Keratinocyte (primary cell): Measurements from ENCODE around the gene SIK2. TPM values are rescaled to one million over a fixed set of nuclear protein-coding genes. Genes with fewer than 3 reads are reported as not detected.
"Not testable (repeated sequence)": the region's sequence is repeated elsewhere in the genome, so short reads cannot be mapped to it uniquely, and the experiment has no call there.

Source experiments
- DNase-seq: peaks from one replicate; pipeline ENCODE4 v3.0.0-alpha.2; 2011; ENCODE audit warnings: low read depth, missing footprints, low spot score
- FAIRE-seq: peaks from 2 replicates; lab custom pipeline; 2011; peaks lifted over from hg19 to GRCh38; lab: Jason Lieb, UNC
- H2AFZ ChIP-seq: 2 replicates; pipeline ENCODE4 v1.6.0; 2012; ENCODE audit warnings: low read length, control low read depth, inconsistent platforms; ENCODE audit not compliant: control insufficient read depth
- H3K27ac ChIP-seq: 2 replicates; pipeline ENCODE4 v1.5.1; 2011; ENCODE audit warnings: low read length; ENCODE audit not compliant: control insufficient read depth, insufficient read depth
- H3K27me3 ChIP-seq: 3 replicates; pipeline ENCODE4 v1.6.0; 2011; ENCODE audit warnings: low read length; ENCODE audit not compliant: control insufficient read depth, insufficient read depth; ENCODE audit errors: extremely low read depth
- H3K36me3 ChIP-seq, 2 experiments: 2 replicates in 1 of 2; 3 replicates in 1 of 2; pipeline ENCODE4 v1.5.1; 2011; ENCODE audit warnings: low read length in 2 of 2, mild to moderate bottlenecking in 1 of 2; ENCODE audit not compliant: control insufficient read depth in 2 of 2, insufficient read depth in 2 of 2; ENCODE audit errors: extremely low read depth in 1 of 2
- H3K4me1 ChIP-seq: 3 replicates; pipeline ENCODE4 v1.5.1; 2011; ENCODE audit warnings: low read length; ENCODE audit not compliant: control insufficient read depth, insufficient read depth; ENCODE audit errors: extremely low read depth
- H3K4me2 ChIP-seq: 3 replicates; pipeline ENCODE4 v1.6.0; 2011; ENCODE audit warnings: low read depth, low read length; ENCODE audit not compliant: control insufficient read depth, insufficient read depth; ENCODE audit errors: extremely low read depth
- H3K4me3 ChIP-seq, 3 experiments: fragments of 200-600 bp in 1 of 3; sonication (generic) in 1 of 3; 2 replicates in 2 of 3; 3 replicates in 1 of 3; pipeline ENCODE4 v1.5.1; 2011 to 2016; ENCODE audit warnings: low read length in 3 of 3, mild to moderate bottlenecking in 3 of 3, control low read depth in 2 of 3, inconsistent platforms in 1 of 3, low read depth in 1 of 3, mixed read lengths in 1 of 3, mixed run types in 1 of 3, moderate library complexity in 1 of 3; ENCODE audit not compliant: control insufficient read depth in 2 of 3, insufficient read depth in 2 of 3; ENCODE audit errors: extremely low read depth in 1 of 3
- H3K79me2 ChIP-seq: 2 replicates; pipeline ENCODE4 v1.6.0; 2012; ENCODE audit warnings: low read length; ENCODE audit not compliant: control insufficient read depth, insufficient read depth
- H3K9ac ChIP-seq: 3 replicates; pipeline ENCODE4 v1.6.0; 2011; ENCODE audit warnings: low read length; ENCODE audit not compliant: control insufficient read depth, insufficient read depth; ENCODE audit errors: extremely low read depth
- H3K9me1 ChIP-seq: 3 replicates; pipeline ENCODE4 v1.6.0; 2011; ENCODE audit warnings: low read length; ENCODE audit not compliant: control insufficient read depth, insufficient read depth; ENCODE audit errors: extremely low read depth
- H3K9me3 ChIP-seq: 2 replicates; pipeline ENCODE4 v1.5.1; 2012; ENCODE audit warnings: low read depth, low read length; ENCODE audit not compliant: control insufficient read depth
- H4K20me1 ChIP-seq: 3 replicates; pipeline ENCODE4 v1.6.0; 2011; ENCODE audit warnings: low read length; ENCODE audit not compliant: control insufficient read depth, insufficient read depth; ENCODE audit errors: extremely low read depth
- EZH2 ChIP-seq: IDR thresholded peaks from one replicate; pipeline ENCODE4 v1.6.1; 2012; ENCODE audit warnings: inconsistent platforms, mild to moderate bottlenecking, low read length, moderate library complexity
- dilution Hi-C: fragments of 300-500 bp; cut with MboI; formaldehyde crosslinking; loops from one replicate; pipeline ENCODE4 v1.7.0; 2020; ENCODE audit warnings: low sequenced_read_pairs; ENCODE audit not compliant: extremely low pct_ligation_motif_present
- polyA plus RNA-seq, 5 experiments: library from polyadenylated mRNA; depleted of rRNA in 3 of 5; stranded (reverse) in 3 of 5; stranded (forward) in 1 of 5; unstranded in 1 of 5; fragments of >200 nt; gene quantifications; 1 replicate in 1 of 5; 2 replicates in 3 of 5; 3 replicates in 1 of 5; pipeline versions ENCODE4 v1.2.1 to v1.2.3, GENCODE V29; 2011 to 2012; ENCODE audit warnings: missing spikeins in 2 of 5, low read depth in 1 of 5, low replicate concordance in 1 of 5
- TF ChIP-seq, protein P1 (sequence below), 3 experiments: IDR thresholded peaks in 1 of 3; conservative IDR thresholded peaks in 1 of 3; optimal IDR thresholded peaks in 1 of 3; 2 replicates in 2 of 3; 3 replicates in 1 of 3; pipeline versions ENCODE3 to v1.5.1; 2011; ENCODE audit warnings: low read length in 3 of 3, mild to moderate bottlenecking in 3 of 3, moderate library complexity in 2 of 3, control low read depth in 1 of 3, inconsistent platforms in 1 of 3; ENCODE audit not compliant: insufficient read depth in 2 of 3; ENCODE audit errors: extremely low read depth in 1 of 3

The SIK2 gene
- polyA plus RNA-seq, 1 donor (not counting 4 experiments of a cell fraction or from before 2014, with no cell fraction given): 10.0 TPM

GRCh38 chr11:111645657-111646316 is 43.5 kb downstream of the SIK2 start:
- Histone ChIP-seq H3K36me3 (peaks cover 2 to 4% of the 10 kb centered on the region in 2 experiments), H2AFZ (no peak overlapping the region), H3K9ac (no peak overlapping the region), H3K27me3 (no peaks in the 10 kb centered on the region), H4K20me1 (no peaks in the 10 kb centered on the region), H3K9me1 (no peaks in the 10 kb centered on the region), H3K4me1 (peaks cover 5% of the 10 kb centered on the region), H3K79me2 (peaks cover 7% of the 10 kb centered on the region), H3K4me2 (no peak overlapping the region), H3K4me3 (no peak overlapping the region), H3K27ac (no peak overlapping the region), H3K9me3 (no peaks in the 10 kb centered on the region)
- no peak for TF ChIP-seq EZH2
- TF ChIP-seq, protein P1, sequence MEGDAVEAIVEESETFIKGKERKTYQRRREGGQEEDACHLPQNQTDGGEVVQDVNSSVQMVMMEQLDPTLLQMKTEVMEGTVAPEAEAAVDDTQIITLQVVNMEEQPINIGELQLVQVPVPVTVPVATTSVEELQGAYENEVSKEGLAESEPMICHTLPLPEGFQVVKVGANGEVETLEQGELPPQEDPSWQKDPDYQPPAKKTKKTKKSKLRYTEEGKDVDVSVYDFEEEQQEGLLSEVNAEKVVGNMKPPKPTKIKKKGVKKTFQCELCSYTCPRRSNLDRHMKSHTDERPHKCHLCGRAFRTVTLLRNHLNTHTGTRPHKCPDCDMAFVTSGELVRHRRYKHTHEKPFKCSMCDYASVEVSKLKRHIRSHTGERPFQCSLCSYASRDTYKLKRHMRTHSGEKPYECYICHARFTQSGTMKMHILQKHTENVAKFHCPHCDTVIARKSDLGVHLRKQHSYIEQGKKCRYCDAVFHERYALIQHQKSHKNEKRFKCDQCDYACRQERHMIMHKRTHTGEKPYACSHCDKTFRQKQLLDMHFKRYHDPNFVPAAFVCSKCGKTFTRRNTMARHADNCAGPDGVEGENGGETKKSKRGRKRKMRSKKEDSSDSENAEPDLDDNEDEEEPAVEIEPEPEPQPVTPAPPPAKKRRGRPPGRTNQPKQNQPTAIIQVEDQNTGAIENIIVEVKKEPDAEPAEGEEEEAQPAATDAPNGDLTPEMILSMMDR (optimal IDR thresholded peaks at IDR 0.05 in 1 of 3, IDR thresholded peaks at IDR 0.05 in 1 of 3, conservative IDR thresholded peaks at IDR 0.05 in 1 of 3; ENCODE audit: extremely low read depth in 1 of 3, insufficient read depth in 2 of 3, low read length in 3 of 3): no peak
- DNase-seq: no peak
- dilution Hi-C loops: no loop called here
- no peak for FAIRE-seq

GRCh38 chr11:111651336-111651735 is 49.1 kb downstream of the SIK2 start:
- H4K20me1 ChIP-seq, H3K79me2 ChIP-seq, H3K36me3 ChIP-seq, H3K9me3 ChIP-seq, dilution Hi-C loops, H3K9me1 ChIP-seq, H3K27me3 ChIP-seq, H3K4me3 ChIP-seq: not testable (repeated sequence)
- peak overlapping the region; percentile 52 for H3K4me2 ChIP-seq
- H2AFZ ChIP-seq: peak overlapping the region; percentile 73
- H3K9ac ChIP-seq: peak overlapping the region; percentile 39
- TF ChIP-seq, protein P1 (optimal IDR thresholded peaks at IDR 0.05 in 1 of 3, IDR thresholded peaks at IDR 0.05 in 1 of 3, conservative IDR thresholded peaks at IDR 0.05 in 1 of 3; ENCODE audit: extremely low read depth in 1 of 3, insufficient read depth in 2 of 3, low read length in 3 of 3): peak in 1 of 3 experiments; percentile 10
- DNase-seq (peak; percentile 91), FAIRE-seq (peak; percentile 91)
- H3K4me1 ChIP-seq: peaks cover 20% of the 10 kb centered on the region
- peak overlapping the region; percentile 87 for H3K27ac ChIP-seq
